ENCODE results near the gene NOMO2.
A peak's percentile ranks its signal among the peaks of the same experiment; 100 is the strongest.
"Not testable (repeated sequence)": the region's sequence is repeated elsewhere in the genome, so short reads cannot be mapped to it uniquely, and the experiment has no call there.

Gene NOMO2

GRCh38 chr16:18561727-18562314, at the start of gene NOMO2:
TSS of gene NOMO2 (minus strand) at chr16:18562097. CDS start at chr16:18562040, 57 bp downstream.
- DNase-seq (ENCODE audit: low spot score) = not testable (repeated sequence)

DNA sequence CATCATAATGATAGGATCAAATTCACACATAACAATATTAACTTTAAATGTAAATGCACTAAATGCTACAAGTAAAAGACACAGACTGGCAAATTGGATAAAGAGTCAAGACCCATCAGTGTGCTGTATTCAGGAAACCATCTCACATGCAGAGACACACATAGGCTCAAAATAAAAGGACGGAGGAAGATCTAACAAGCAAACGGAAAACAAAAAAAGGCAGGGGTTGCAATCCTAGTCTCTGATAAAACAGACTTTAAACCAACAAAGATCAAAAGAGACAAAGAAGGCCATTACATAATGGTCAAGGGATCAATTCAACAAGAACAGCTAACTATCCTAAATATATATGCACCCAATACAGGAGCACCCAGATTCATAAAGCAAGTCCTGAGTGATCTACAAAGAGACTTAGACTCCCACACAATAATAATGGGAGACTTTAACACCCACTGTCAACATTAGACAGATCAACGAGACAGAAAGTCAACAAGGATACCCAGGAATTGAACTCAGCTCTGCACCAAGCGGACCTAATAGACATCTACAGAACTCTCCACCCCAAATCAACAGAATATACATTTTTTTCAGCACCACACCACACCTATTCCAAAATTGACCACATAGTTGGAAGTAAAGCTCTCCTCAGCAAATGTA, 48.4 kb upstream of the NOMO2 start:
- not testable (repeated sequence) for DNase-seq (ENCODE audit: low spot score)

DNA sequence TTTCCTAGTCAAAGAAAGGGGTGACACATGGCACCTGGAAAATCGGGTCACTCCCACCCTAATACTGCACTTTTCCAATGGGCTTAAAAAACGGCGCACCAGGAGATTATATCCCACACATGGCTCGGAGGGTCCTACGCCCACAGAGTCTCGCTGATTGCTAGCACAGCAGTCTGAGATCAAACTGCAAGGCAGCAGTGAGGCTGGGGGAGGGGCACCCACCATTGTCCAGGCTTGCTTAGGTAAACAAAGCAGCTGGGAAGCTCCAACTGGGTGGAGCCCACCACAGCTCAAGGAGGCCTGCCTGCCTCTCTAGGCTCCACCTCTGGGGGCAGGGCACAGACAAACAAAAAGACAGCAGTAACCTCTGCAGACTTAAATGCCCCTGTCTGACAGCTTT, 46.4 kb upstream of the NOMO2 start:
- not testable (repeated sequence) for DNase-seq (ENCODE audit: low spot score)

DNA sequence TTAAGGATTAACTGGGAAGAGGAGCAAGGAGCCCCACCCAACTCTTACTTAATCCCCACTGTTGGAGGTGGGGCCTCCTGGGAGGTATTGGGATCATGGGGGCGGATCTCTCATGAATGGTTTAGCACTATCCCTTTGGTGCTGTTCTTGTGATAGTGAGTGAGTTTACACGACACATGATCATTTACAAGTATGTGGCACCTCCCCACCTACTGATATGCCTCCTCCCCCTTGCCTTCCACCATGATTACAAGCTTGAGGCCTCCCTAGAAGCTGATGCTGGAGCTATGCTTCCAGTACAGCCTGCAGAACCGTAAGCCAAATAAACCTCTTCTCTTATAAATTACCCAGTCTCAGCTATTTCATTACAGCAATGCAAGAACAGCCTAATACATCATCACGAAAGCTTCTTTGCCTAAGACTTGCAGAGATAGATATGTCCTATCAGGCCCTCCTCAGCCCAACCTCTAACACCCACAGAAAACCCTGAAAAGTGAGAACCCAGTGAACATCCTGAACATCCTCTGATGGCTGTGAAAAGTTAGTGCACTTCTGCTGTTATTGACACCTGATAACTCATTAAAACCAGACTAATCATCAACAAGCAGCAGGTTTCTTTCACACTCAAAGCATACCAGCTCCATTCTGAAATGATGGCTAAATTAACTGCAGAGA, 41.8 kb upstream of the NOMO2 start:
- DNase-seq (ENCODE audit: low spot score) = not testable (repeated sequence)

DNA sequence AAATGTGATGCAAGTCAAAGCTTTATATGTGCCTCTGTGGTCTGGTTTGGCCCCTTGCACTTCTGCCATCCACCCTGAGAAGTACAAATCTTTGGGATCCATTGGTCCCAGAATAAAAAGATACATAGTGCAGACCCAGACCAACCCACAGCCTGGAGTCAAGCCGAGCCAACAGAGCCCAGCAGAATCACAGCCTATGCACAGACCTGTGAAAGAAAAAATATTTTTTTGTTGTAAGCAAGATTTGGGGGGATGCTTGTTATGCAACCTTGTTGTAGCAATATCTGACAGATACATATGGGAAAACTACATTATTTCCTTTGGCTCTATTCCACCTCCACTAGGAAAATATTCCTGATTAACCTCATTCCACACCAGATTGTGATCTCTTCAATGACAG, 36.7 kb upstream of the NOMO2 start:
- DNase-seq (ENCODE audit: low spot score) = not testable (repeated sequence)

DNA sequence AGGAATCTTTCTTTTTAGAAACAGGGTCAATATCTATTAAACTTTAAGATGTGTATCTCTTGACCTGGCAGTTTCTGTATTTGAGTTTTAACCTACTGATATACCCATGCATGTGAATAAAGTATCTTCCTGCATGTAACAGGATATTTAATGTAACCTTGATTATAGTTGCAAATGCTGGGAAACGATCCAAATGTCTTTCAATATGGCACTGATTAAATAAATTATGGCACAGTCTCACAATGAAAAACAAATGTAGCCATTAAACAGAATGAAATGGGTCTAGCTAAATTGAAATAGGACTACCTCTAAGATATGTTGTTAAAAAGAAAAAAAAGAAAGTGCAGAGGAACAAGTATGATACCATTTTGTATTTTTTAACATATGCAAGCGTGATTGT, 35.8 kb upstream of the NOMO2 start:
- DNase-seq (ENCODE audit: low spot score) = not testable (repeated sequence)

- not testable (repeated sequence) for DNase-seq (ENCODE audit: low spot score)
These were observed 35.4 kb upstream of the NOMO2 start for GRCh38 chr16:18597319-18597718.

DNA sequence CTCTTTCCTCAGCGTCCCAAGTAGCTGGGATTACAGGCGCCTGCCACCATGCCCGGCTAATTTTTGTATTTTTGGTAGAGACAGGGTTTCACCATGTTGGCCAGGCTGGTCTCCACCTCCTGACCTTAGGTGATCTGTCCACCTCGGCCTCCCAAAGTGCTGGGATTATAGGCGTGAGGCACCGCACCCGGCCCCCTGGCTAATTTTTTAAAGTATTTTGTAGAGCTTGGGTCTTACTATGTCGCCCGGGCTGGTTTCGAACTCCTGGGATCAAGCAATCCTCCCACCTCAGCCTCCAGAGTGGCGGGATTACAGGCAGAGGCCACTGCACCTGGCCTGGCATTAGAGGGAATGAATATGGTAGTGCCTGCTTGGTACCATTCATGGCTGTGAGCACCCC, 33.9 kb upstream of the NOMO2 start:
- not testable (repeated sequence) for DNase-seq (ENCODE audit: low spot score)

GRCh38 chr16:18594880-18595279, 33.0 kb upstream of the NOMO2 start:
- DNase-seq (ENCODE audit: low spot score) = peak; percentile 3

DNA sequence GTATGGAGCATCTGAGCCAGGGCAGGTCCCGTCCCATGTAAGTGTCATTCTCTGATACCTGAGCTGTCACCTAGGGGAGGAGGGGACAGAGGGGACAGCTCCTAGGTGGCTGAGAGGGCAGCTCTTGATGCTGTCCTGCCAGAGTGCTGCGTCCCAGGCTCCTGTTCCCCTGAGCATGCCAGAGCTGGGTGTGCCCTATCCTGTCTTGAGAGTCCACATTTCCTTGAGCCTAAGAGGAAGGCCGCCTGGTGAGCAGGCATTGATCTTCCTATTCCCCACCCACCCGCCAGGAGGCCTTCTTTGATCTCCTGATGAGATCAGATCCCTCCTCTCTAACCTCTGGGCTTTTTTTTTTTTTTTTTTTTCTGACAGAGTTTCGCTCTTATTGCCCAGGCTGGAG, 32.0 kb upstream of the NOMO2 start:
- DNase-seq (ENCODE audit: low spot score) = not testable (repeated sequence)

DNA sequence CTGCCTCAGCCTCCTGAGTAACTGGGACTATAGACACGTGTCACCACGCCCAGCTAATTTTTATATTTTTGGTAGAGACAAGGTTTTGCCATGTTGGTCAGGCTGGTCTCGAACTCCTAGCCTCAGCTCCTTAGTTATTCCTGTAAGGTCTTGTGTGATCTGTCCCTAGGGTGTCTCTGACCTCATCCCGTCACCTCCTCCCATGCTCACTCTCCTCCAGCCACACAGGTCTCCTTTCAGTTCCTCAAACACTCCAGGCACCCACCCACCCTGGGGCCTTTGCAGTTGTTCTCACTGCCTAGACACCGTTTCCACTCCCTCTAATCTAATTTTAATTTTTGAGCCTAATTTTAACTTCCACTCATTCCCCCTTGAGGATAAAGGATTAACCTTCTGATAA, 31.1 kb upstream of the NOMO2 start:
- DNase-seq (ENCODE audit: low spot score) = peak; percentile 30

DNA sequence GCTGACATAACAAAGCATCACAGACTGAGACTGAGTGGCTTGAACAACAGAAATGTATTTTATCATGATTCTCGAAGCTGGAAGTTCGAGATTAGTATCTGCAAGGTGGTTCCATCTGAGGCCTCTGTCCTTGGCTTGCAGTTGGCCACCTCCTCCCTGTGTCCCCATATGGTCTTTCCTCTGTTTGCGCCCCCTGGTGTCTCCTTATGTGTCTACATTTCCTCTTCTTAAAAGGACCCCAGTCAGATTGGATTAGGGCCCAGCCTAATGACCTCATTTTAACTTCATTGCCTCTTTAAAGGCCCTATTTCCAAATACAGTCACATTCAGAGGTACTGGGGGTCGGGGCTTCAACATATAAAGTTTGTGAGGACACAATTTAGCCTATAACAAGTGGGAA, 30.0 kb upstream of the NOMO2 start:
- DNase-seq (ENCODE audit: low spot score) = not testable (repeated sequence)

DNA sequence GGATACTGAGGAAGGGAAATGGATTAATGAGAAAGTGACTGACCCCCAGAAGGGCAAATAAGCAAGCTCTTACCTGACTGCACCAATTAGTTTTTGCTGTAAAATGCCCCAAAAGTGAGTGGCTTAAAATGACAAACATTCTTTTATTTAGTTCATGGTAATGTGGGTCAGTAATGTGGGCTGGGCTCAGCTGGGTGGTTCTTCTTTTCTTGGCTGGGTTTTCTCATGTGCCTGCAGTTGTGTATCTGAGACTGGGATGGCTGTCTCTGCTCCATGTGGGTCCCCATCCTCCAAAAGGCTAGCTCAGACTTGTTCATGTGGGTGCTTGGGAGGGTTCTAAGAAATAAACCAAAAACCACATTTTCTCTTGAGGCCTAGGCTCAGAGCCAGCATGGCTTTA, 29.5 kb upstream of the NOMO2 start:
- DNase-seq (ENCODE audit: low spot score) = not testable (repeated sequence)

- DNase-seq (ENCODE audit: low spot score) = not testable (repeated sequence)
These were observed 27.9 kb upstream of the NOMO2 start for GRCh38 chr16:18589806-18590205.

DNA sequence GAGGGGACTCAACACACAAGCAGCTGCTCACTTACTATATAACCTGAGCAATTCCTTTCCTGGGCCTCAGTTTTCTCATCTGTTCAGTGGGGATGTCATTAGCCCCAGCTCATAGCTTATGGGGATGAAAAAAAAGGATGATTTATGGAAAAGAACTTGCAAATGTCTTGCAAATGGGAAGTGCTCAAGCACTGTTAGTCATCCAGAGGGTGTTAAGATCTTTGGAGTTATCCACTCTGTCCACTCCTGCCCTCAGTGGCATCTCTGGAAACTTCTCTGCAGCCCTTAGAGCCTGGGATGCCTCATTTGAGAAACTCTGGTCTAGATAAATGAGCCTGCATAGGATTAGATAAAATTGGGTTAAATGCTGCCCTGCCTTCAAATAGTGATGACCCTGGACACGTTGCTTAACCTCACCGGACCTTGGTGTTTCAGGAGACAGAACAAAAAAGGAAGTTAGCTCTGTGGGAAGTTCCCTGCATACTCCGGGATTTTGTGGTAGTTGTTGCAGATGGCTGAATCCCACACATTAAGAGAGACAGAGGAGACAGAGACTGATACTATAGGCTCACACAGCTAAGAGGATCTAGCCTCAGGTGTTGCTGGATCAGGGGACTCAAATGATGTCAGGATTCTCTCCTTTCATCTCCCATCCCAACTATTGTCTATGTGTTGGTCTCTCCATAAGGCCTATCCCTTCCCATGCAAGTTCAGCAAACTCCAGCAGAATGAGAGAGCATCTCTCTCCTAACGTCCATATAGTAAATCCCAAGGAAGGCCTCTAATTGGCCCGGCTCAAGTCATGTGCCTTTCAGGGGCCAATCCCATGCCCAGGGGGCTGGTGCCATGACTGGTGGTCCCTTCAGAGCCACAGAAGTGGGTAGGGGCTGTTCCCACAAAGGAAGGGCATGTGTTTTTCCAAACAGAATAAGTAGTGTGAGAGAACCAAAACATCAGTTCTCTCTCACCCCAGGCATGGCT, 25.0 kb upstream of the NOMO2 start:
- not testable (repeated sequence) for DNase-seq (ENCODE audit: low spot score)

DNA sequence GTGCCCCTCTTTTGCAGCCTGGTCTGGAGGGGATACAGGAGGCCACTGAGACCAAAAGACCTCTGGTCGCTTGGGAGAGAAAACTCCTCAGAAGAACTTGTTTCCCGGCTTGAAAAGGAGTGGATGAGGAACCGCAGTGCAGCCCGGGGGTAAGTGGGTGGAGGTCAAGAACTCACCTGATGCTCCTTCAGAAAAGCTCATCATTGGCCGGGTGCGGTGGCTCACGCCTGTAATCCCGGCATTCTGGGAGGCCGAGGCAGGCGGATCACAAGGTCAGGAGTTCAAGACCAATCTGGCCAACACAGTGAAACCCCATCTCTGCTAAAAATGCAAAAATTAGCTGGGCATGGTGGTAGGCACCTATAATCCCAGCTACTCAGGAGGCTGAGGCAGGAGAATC, 23.9 kb upstream of the NOMO2 start:
- not testable (repeated sequence) for DNase-seq (ENCODE audit: low spot score)
